K562 (cell line): ENCODE data around the gene ARHGAP26. TPM values are rescaled to one million over a fixed set of nuclear protein-coding genes. Genes with fewer than 3 reads are reported as not detected.
A peak's percentile ranks its signal among the peaks of the same experiment; 100 is the strongest.

Experiments used
- DDX20 ChIP-seq: fragments of 450-650 bp; IDR thresholded peaks from 2 replicates; pipeline ENCODE4 v1.6.1; 2016; ENCODE audit warnings: missing genetic modification characterization, low read depth, mild to moderate bottlenecking, missing compliant biosample characterization, moderate library complexity
- ETV1 ChIP-seq: fragments of 450-650 bp; conservative IDR thresholded peaks from 2 replicates; pipeline ENCODE4 v1.6.1; 2016; ENCODE audit warnings: missing genetic modification characterization, control low read depth, low read depth, missing compliant biosample characterization
- FOSL1 ChIP-seq: fragments of 200-800 bp; sonication (Bioruptor generic); conservative IDR thresholded peaks from 2 replicates; pipeline ENCODE4 v1.6.1; 2016; ENCODE audit warnings: missing genetic modification characterization, missing compliant biosample characterization
- HMGN3 ChIP-seq: IDR thresholded peaks from 2 replicates; pipeline ENCODE4 v1.6.1; 2011; ENCODE audit warnings: borderline replicate concordance, low read depth, mild to moderate bottlenecking, mixed read lengths, low read length; ENCODE audit not compliant: insufficient read length; ENCODE audit errors: extremely low read depth
- HOXB6 ChIP-seq: fragments of 250-450 bp; sonication (Bioruptor Pico); IDR thresholded peaks from 2 replicates; pipeline ENCODE4 v1.5.1; 2022; ENCODE audit warnings: mild to moderate bottlenecking, borderline replicate concordance
- L3MBTL2 ChIP-seq: fragments of 450-650 bp; IDR thresholded peaks from 2 replicates; pipeline ENCODE4 v1.6.1; 2016; ENCODE audit warnings: mild to moderate bottlenecking, moderate library complexity
- MAFK ChIP-seq: IDR thresholded peaks from 2 replicates; pipeline ENCODE4 v1.6.1; 2011; ENCODE audit warnings: low read length, improper control_type of control experiment
- NFATC3 ChIP-seq: fragments of 450-650 bp; IDR thresholded peaks from 2 replicates; pipeline ENCODE4 v1.6.1; 2017; ENCODE audit warnings: mild to moderate bottlenecking
- NFE2 ChIP-seq: IDR thresholded peaks from 2 replicates; pipeline ENCODE4 v1.6.1; 2014; ENCODE audit warnings: antibody characterized with exemption, low read depth
- PHF20 ChIP-seq: fragments of 450-650 bp; IDR thresholded peaks from 2 replicates; pipeline ENCODE4 v1.6.1; 2018; ENCODE audit not compliant: partially characterized antibody
- SMAD3 ChIP-seq: fragments of 450-650 bp; formaldehyde crosslinking; conservative IDR thresholded peaks from 2 replicates; pipeline ENCODE4 v1.4.0; 2020; ENCODE audit warnings: mild to moderate bottlenecking
- SMC3 ChIP-seq: conservative IDR thresholded peaks from 2 replicates; pipeline ENCODE4 v1.6.1; 2011; ENCODE audit warnings: low read depth, low read length, improper control_type of control experiment; ENCODE audit not compliant: insufficient read depth
- ZBTB1 ChIP-seq: sonication (generic); formaldehyde crosslinking; IDR thresholded peaks from 2 replicates; pipeline ENCODE4 v1.8.1; 2023; ENCODE audit warnings: missing genetic modification reagents, low read depth, mild to moderate bottlenecking, borderline replicate concordance
- ZNF224 ChIP-seq: sonication (generic); formaldehyde crosslinking; IDR thresholded peaks from 2 replicates; pipeline ENCODE4 v1.8.0; 2022; ENCODE audit warnings: mild to moderate bottlenecking, missing genetic modification reagents
- ZNF316 ChIP-seq: fragments of 450-650 bp; IDR thresholded peaks from 2 replicates; pipeline ENCODE4 v1.6.1; 2016
- ZNF668 ChIP-seq: fragments of 250-450 bp; sonication (Bioruptor Pico); IDR thresholded peaks from 2 replicates; pipeline ENCODE4 v1.8.0; 2022; ENCODE audit warnings: mild to moderate bottlenecking, inconsistent platforms
- polyA plus RNA-seq, 8 experiments: library from polyadenylated mRNA; depleted of rRNA in 4 of 8; stranded (reverse) in 5 of 8; unstranded in 3 of 8; fragments of >200 nt; fragmentation: Nextera tagmentation in 2 of 8; fragmentation: Illumina TruSeq in 1 of 8; extraction: Ambion mirVana in 2 of 8; extraction: Trizol in 1 of 8; gene quantifications; 2 replicates each; pipeline versions ENCODE4 v1.2.1 to v1.2.3, GENCODE V29; 2011 to 2014; ENCODE audit warnings: inconsistent platforms in 1 of 8, missing spikeins in 1 of 8
- total RNA-seq, 7 experiments: library from RNA; depleted of rRNA in 6 of 7; stranded (reverse); fragments of >200 nt in 6 of 7; fragmentation: Illumina TruSeq in 2 of 7; extraction: Trizol in 2 of 7; gene quantifications; 2 replicates each; pipeline versions ENCODE4 v1.2.1 to v1.2.3, GENCODE V29; 2011 to 2021; ENCODE audit warnings: low replicate concordance in 1 of 7
- TF ChIP-seq, protein P1 (sequence below): fragments of 250-450 bp; sonication (Bioruptor Pico); IDR thresholded peaks from 2 replicates; pipeline ENCODE4 v1.4.0; 2020
- TF ChIP-seq, protein P2 (sequence below), 2 experiments: IDR thresholded peaks; 2 replicates each; pipeline ENCODE4 v1.6.1; 2011; ENCODE audit warnings: borderline replicate concordance in 1 of 2, control low read depth in 1 of 2, low read depth in 1 of 2, low read length in 1 of 2, mild to moderate bottlenecking in 1 of 2, mixed read lengths in 1 of 2, moderate library complexity in 1 of 2; ENCODE audit not compliant: insufficient read depth in 1 of 2, insufficient read length in 1 of 2, poor library complexity in 1 of 2, severe bottlenecking in 1 of 2; ENCODE audit errors: extremely low read depth in 1 of 2
- TF ChIP-seq, protein P3 (sequence below): fragments of 450-650 bp; IDR thresholded peaks from 2 replicates; pipeline ENCODE4 v1.6.1; 2014; ENCODE audit warnings: low read depth, mild to moderate bottlenecking, moderate library complexity, borderline replicate concordance
- TF ChIP-seq, protein P4 (sequence below): fragments of 200-800 bp; sonication (Bioruptor generic); IDR thresholded peaks from 2 replicates; pipeline ENCODE4 v1.6.1; 2016; ENCODE audit warnings: missing genetic modification characterization, missing compliant biosample characterization

Gene ARHGAP26
- total and polyA plus RNA-seq, 9 of the 15 experiments (the other 6 are each of a cell fraction or from before 2014, with no cell fraction given) = 0.13 to 1.1 (median 0.55) TPM

DNA sequence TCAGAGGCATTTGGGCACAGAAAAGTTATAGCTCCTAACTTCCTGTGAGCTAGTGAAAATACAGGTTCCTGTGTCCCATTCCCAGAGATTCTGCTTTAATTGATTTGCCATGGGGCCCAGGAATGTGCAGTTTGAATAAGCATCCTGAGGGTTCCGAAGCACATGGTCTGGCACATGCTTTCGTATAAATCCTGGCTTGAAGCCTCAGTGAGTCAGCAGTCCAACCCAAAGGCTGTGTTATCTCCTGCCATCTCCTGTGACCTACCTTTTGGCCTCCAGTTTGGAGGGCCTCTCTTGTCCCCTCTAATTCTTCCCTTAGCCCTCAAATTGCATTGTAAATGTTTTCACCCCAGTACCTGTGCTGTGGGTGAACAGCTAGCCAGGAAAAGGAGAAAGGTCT is 449.5 kb downstream of the ARHGAP26 start (continued):
- TF ChIP-seq SMAD3 (CRISPR knock-in tag) = 0 out of 2 replicates have a peak, but pooled peaks have one; percentile 24
- TF ChIP-seq ZNF224 (CRISPR knock-in tag) = no peak
- 0 out of 2 replicates have a peak, but pooled peaks have one; percentile 41 for TF ChIP-seq DDX20
- TF ChIP-seq, protein P1, sequence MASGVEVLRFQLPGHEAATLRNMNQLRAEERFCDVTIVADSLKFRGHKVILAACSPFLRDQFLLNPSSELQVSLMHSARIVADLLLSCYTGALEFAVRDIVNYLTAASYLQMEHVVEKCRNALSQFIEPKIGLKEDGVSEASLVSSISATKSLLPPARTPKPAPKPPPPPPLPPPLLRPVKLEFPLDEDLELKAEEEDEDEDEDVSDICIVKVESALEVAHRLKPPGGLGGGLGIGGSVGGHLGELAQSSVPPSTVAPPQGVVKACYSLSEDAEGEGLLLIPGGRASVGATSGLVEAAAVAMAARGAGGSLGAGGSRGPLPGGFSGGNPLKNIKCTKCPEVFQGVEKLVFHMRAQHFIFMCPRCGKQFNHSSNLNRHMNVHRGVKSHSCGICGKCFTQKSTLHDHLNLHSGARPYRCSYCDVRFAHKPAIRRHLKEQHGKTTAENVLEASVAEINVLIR (CRISPR knock-in tag) = peak; percentile 11; the same call in 1 of the 2 replicates
- peak; percentile 89; the same call in 1 of the 2 replicates for TF ChIP-seq ZNF668
- TF ChIP-seq, protein P2, sequence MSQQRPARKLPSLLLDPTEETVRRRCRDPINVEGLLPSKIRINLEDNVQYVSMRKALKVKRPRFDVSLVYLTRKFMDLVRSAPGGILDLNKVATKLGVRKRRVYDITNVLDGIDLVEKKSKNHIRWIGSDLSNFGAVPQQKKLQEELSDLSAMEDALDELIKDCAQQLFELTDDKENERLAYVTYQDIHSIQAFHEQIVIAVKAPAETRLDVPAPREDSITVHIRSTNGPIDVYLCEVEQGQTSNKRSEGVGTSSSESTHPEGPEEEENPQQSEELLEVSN (IDR thresholded peaks at IDR 0.05; ENCODE audit: borderline replicate concordance in 1 of 2, extremely low read depth in 1 of 2, insufficient read depth in 1 of 2, insufficient read length in 1 of 2, low read depth in 1 of 2, low read length in 1 of 2, poor library complexity in 1 of 2, severe bottlenecking in 1 of 2) = peak; percentile 86 to 94
- TF ChIP-seq PHF20 = no peak
- no peak for TF ChIP-seq HOXB6 (CRISPR knock-in tag)
- TF ChIP-seq ETV1 = peak; percentile 21; the same call in 1 of the 2 replicates
- peak; percentile 61 for TF ChIP-seq ZNF316
- peak; percentile 91 for TF ChIP-seq NFE2
- TF ChIP-seq HMGN3 = no peak
- TF ChIP-seq ZBTB1 (CRISPR knock-in tag) = 0 out of 2 replicates have a peak, but pooled peaks have one; percentile 41
- TF ChIP-seq SMC3 = no peak
- no peak for TF ChIP-seq NFATC3
- peak; percentile 46; the same call in 1 of the 2 replicates for TF ChIP-seq MAFK
- TF ChIP-seq, protein P3, sequence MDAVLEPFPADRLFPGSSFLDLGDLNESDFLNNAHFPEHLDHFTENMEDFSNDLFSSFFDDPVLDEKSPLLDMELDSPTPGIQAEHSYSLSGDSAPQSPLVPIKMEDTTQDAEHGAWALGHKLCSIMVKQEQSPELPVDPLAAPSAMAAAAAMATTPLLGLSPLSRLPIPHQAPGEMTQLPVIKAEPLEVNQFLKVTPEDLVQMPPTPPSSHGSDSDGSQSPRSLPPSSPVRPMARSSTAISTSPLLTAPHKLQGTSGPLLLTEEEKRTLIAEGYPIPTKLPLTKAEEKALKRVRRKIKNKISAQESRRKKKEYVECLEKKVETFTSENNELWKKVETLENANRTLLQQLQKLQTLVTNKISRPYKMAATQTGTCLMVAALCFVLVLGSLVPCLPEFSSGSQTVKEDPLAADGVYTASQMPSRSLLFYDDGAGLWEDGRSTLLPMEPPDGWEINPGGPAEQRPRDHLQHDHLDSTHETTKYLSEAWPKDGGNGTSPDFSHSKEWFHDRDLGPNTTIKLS = peak; percentile 44; the same call in 1 of the 2 replicates
- peak; percentile 80 for TF ChIP-seq FOSL1 (tag)
- TF ChIP-seq, protein P4, sequence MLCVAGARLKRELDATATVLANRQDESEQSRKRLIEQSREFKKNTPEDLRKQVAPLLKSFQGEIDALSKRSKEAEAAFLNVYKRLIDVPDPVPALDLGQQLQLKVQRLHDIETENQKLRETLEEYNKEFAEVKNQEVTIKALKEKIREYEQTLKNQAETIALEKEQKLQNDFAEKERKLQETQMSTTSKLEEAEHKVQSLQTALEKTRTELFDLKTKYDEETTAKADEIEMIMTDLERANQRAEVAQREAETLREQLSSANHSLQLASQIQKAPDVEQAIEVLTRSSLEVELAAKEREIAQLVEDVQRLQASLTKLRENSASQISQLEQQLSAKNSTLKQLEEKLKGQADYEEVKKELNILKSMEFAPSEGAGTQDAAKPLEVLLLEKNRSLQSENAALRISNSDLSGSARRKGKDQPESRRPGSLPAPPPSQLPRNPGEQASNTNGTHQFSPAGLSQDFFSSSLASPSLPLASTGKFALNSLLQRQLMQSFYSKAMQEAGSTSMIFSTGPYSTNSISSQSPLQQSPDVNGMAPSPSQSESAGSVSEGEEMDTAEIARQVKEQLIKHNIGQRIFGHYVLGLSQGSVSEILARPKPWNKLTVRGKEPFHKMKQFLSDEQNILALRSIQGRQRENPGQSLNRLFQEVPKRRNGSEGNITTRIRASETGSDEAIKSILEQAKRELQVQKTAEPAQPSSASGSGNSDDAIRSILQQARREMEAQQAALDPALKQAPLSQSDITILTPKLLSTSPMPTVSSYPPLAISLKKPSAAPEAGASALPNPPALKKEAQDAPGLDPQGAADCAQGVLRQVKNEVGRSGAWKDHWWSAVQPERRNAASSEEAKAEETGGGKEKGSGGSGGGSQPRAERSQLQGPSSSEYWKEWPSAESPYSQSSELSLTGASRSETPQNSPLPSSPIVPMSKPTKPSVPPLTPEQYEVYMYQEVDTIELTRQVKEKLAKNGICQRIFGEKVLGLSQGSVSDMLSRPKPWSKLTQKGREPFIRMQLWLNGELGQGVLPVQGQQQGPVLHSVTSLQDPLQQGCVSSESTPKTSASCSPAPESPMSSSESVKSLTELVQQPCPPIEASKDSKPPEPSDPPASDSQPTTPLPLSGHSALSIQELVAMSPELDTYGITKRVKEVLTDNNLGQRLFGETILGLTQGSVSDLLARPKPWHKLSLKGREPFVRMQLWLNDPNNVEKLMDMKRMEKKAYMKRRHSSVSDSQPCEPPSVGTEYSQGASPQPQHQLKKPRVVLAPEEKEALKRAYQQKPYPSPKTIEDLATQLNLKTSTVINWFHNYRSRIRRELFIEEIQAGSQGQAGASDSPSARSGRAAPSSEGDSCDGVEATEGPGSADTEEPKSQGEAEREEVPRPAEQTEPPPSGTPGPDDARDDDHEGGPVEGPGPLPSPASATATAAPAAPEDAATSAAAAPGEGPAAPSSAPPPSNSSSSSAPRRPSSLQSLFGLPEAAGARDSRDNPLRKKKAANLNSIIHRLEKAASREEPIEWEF = peak; percentile 49; the same call in 1 of the 2 replicates
- TF ChIP-seq L3MBTL2 = peak; percentile 99
